ENCODE data around the gene UVSSA.

- no peak for TF ChIP-seq CTCF (IDR thresholded peaks at IDR 0.05)
- no peak for TF ChIP-seq POLR2AphosphoS5 (IDR thresholded peaks at IDR 0.05)
- TF ChIP-seq EP300 (IDR thresholded peaks at IDR 0.05) = no peak
- TF ChIP-seq POLR2A (IDR thresholded peaks at IDR 0.05) = no peak
These were observed 8.1 kb upstream of the UVSSA start for GRCh38 chr4:1338752-1339414.

Measured in stomach (tissue), 4 donors.